Gastroesophageal sphincter (tissue), 4 donors: ENCODE results near the gene LINGO4. TPM values are rescaled to one million over a fixed set of nuclear protein-coding genes. Genes with fewer than 3 reads are reported as not detected.

Experiments used
- ATAC-seq: fragments of 150-250 bp; one replicate; pipeline ENCODE4 v1.9.1; 2016; ENCODE audit warnings: mild to moderate bottlenecking, moderate library complexity
- H3K27ac ChIP-seq, 4 donors: fragments of 200-600 bp; sonication (generic) in 3 of 4; 1 replicate in 3 of 4; 2 replicates in 1 of 4; pipeline ENCODE4 v1.5.1; 2016 to 2019
- H3K27me3 ChIP-seq: fragments of 200-600 bp; sonication (generic); one replicate; pipeline ENCODE4 v1.5.1; 2019
- H3K36me3 ChIP-seq, 2 donors: fragments of 200-600 bp; sonication (generic); one replicate each; pipeline ENCODE4 v1.5.1; 2019; ENCODE audit warnings: control low read depth in 1 of 2
- H3K4me1 ChIP-seq, 3 donors: fragments of 200-600 bp; sonication (generic); 1 replicate in 2 of 3; 2 replicates in 1 of 3; pipeline ENCODE4 v1.5.1; 2016 to 2019; ENCODE audit warnings: control low read depth in 2 of 3
- H3K4me3 ChIP-seq, 2 donors: fragments of 200-600 bp; sonication (generic); one replicate each; pipeline ENCODE4 v1.5.1; 2019; ENCODE audit warnings: mild to moderate bottlenecking in 1 of 2, moderate library complexity in 1 of 2
- H3K9me3 ChIP-seq, 3 donors: fragments of 200-600 bp; sonication (generic); one replicate each; pipeline ENCODE4 v1.5.1; 2017 to 2019; ENCODE audit warnings: control low read depth in 2 of 3
- CTCF ChIP-seq, 4 experiments: fragments of 200-600 bp in 2 of 4; fragments of 450-650 bp in 2 of 4; sonication (generic) in 1 of 4; IDR thresholded peaks; one replicate each; pipeline ENCODE4 v1.5.1; 2017 to 2019; ENCODE audit warnings: antibody characterized with exemption in 4 of 4, mild to moderate bottlenecking in 2 of 4, moderate library complexity in 2 of 4
- EP300 ChIP-seq: sonication (generic); formaldehyde crosslinking; IDR thresholded peaks from one replicate; pipeline ENCODE4 v1.6.1; 2017; ENCODE audit warnings: antibody characterized with exemption, mild to moderate bottlenecking
- POLR2A ChIP-seq, 2 donors: fragments of 450-650 bp; IDR thresholded peaks; one replicate each; pipeline ENCODE4 v1.6.1; 2017; ENCODE audit warnings: antibody characterized with exemption in 2 of 2, mild to moderate bottlenecking in 2 of 2, moderate library complexity in 1 of 2
- POLR2AphosphoS5 ChIP-seq: sonication (generic); formaldehyde crosslinking; IDR thresholded peaks from one replicate; pipeline ENCODE4 v1.6.1; 2017; ENCODE audit warnings: antibody characterized with exemption
- WGBS, 2 donors: methylation state at CpG; one replicate each; pipeline ENCODE4 v1.1.5; 2018; ENCODE audit warnings: low coverage in 1 of 2; 5-methylcytosine and 5-hydroxymethylcytosine counted together
- total RNA-seq, 4 donors: library from RNA; depleted of rRNA; stranded (reverse); fragments of >200 nt; gene quantifications; one replicate each; pipeline ENCODE4 v1.1.0, GENCODE V29; 2016

Gene LINGO4
- total RNA-seq, 4 donors from 2014 or later: not detected

- peaks cover 0 to 28% (median 0%) of the 10 kb centered on the region in 3 donors for H3K4me1 ChIP-seq
- H3K36me3 ChIP-seq: no peaks in the 10 kb centered on the region
- no peak for ATAC-seq
- H3K27ac ChIP-seq: no peak within 1 kb of the TSS
- peaks cover 13% of the 10 kb centered on the region for H3K27me3 ChIP-seq
- WGBS, 2 donors: 83% methylated on average over 1 of the region's 5 CpGs; no CpG with 5 or more reads in 1 of the 2 donors
- TF ChIP-seq CTCF (IDR thresholded peaks at IDR 0.05): no peak
- no peak for TF ChIP-seq POLR2A (IDR thresholded peaks at IDR 0.05)
- TF ChIP-seq POLR2AphosphoS5: no peak
- TF ChIP-seq EP300: no peak
- no peaks in the 10 kb centered on the region for H3K9me3 ChIP-seq
- no peak within 1 kb of the TSS for H3K4me3 ChIP-seq
Measured at GRCh38 chr1:151831605-151832004, 26.4 kb upstream of the LINGO4 start, which contains the start of gene RORC. TSS of gene RORC (minus strand) at chr1:151831802. CDS start at chr1:151831764, 38 bp downstream.

GRCh38 chr1:151831256-151831591 lies 26.0 kb upstream of the LINGO4 start:
- TF ChIP-seq POLR2AphosphoS5 (no peak), EP300 (no peak), POLR2A (IDR thresholded peaks at IDR 0.05) (no peak), CTCF (IDR thresholded peaks at IDR 0.05) (no peak)
- Histone ChIP-seq H3K9me3 (no peaks in the 10 kb centered on the region), H3K36me3 (no peaks in the 10 kb centered on the region), H3K27me3 (peaks cover 17% of the 10 kb centered on the region), H3K4me1 (peaks cover 0 to 28% (median 0%) of the 10 kb centered on the region in 3 donors), H3K27ac (no peak overlapping the region), H3K4me3 (no peak overlapping the region)
- no peak for ATAC-seq
- 82% methylated on average over 4 of the region's 4 CpGs; no CpG with 5 or more reads in 1 of the 2 donors for WGBS, 2 donors

- WGBS, 2 donors: 0% methylated on average over 1 of the region's 6 CpGs; no CpG with 5 or more reads in 1 of the 2 donors
- no peak overlapping the region for H3K27ac ChIP-seq
Measured at GRCh38 chr1:151830055-151830454, 24.8 kb upstream of the LINGO4 start.

GRCh38 chr1:151829352-151830046 lies 24.3 kb upstream of the LINGO4 start:
- Histone ChIP-seq H3K27me3 (peaks cover 14% of the 10 kb centered on the region), H3K9me3 (no peaks in the 10 kb centered on the region), H3K27ac (no peak overlapping the region), H3K36me3 (no peaks in the 10 kb centered on the region), H3K4me1 (peaks cover 0 to 28% (median 0%) of the 10 kb centered on the region in 3 donors), H3K4me3 (no peak overlapping the region)
- ATAC-seq: no peak
- WGBS, 2 donors: 10 to 40% methylated on average over 1 to 4 of the region's 4 CpGs
- TF ChIP-seq CTCF (IDR thresholded peaks at IDR 0.05) (no peak), POLR2A (IDR thresholded peaks at IDR 0.05) (no peak), EP300 (no peak), POLR2AphosphoS5 (no peak)

More at GRCh38 chr1:151830055-151830454, 24.8 kb upstream of the LINGO4 start:
- Histone ChIP-seq H3K4me1 (peaks cover 0 to 28% (median 0%) of the 10 kb centered on the region in 3 donors), H3K4me3 (no peak overlapping the region), H3K36me3 (no peaks in the 10 kb centered on the region), H3K27me3 (peaks cover 16% of the 10 kb centered on the region), H3K9me3 (no peaks in the 10 kb centered on the region)
- TF ChIP-seq POLR2A (IDR thresholded peaks at IDR 0.05) (no peak), CTCF (IDR thresholded peaks at IDR 0.05) (no peak), EP300 (no peak), POLR2AphosphoS5 (no peak)
- no peak for ATAC-seq

GRCh38 chr1:151828921-151829320 lies 23.7 kb upstream of the LINGO4 start:
- H3K9me3 ChIP-seq: no peaks in the 10 kb centered on the region
- H3K36me3 ChIP-seq: no peaks in the 10 kb centered on the region
- TF ChIP-seq POLR2A (IDR thresholded peaks at IDR 0.05): no peak
- no peak for TF ChIP-seq EP300
- no peak for TF ChIP-seq CTCF (IDR thresholded peaks at IDR 0.05)
- TF ChIP-seq POLR2AphosphoS5: no peak
- no peak overlapping the region for H3K4me3 ChIP-seq
- peaks cover 0 to 28% (median 0%) of the 10 kb centered on the region in 3 donors for H3K4me1 ChIP-seq
- ATAC-seq: no peak
- WGBS, 2 donors: 10% methylated on average over 9 of the region's 12 CpGs; no CpG with 5 or more reads in 1 of the 2 donors
- H3K27ac ChIP-seq: no peak overlapping the region
- peaks cover 14% of the 10 kb centered on the region for H3K27me3 ChIP-seq
